ENCODE data around the gene EPB41L4B. TPM values are rescaled to one million over a fixed set of nuclear protein-coding genes. Genes with fewer than 3 reads are reported as not detected.

EPB41L4B gene
- total RNA-seq, 6 experiments from 2014 or later = 0.33 to 0.37 (median 0.35) TPM; not detected in 2

GRCh38 chr9:109273869-109274268 lies 47.0 kb downstream of the EPB41L4B start:
- H3K4me3 Mint-ChIP-seq = no peak overlapping the region
- TF ChIP-seq CTCF (IDR thresholded peaks at IDR 0.05) = no peak
- no peaks in the 10 kb centered on the region; the same call in 1 of the 2 replicates for H3K9me3 Mint-ChIP-seq
- peaks cover 46% of the 10 kb centered on the region for H3K27me3 Mint-ChIP-seq (ENCODE audit: insufficient read depth)
- H3K4me1 Mint-ChIP-seq (ENCODE audit: low read depth) = no peaks in the 10 kb centered on the region
- no peak overlapping the region for H3K27ac Mint-ChIP-seq
- H3K36me3 Mint-ChIP-seq (ENCODE audit: low read depth) = no peaks in the 10 kb centered on the region
- no peak for DNase-seq

DNA sequence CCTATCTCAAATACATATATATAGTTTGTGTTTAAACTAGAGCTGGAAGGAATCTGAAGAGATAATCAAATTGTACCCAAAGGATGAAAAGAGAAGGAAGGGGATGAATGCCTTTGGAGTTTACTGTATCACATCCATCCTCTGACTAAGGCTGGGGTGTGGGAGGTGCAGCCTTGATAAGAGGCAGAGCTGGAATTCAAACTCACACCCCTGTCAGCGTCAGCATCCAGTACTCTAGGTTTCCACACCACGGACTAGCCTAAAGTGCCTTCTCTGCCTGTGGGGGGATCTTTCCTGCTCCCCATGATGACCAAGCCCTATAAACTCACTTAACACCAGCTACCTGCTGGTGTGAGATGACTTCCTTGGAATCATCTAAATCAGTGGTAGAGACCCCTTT lies 48.1 kb downstream of the EPB41L4B start:
- DNase-seq = no peak
- TF ChIP-seq CTCF (IDR thresholded peaks at IDR 0.05) = no peak
- Mint-ChIP-seq H3K4me1 (ENCODE audit: low read depth) (no peaks in the 10 kb centered on the region), H3K4me3 (no peak overlapping the region), H3K27me3 (ENCODE audit: insufficient read depth) (peaks cover 36% of the 10 kb centered on the region), H3K27ac (no peak overlapping the region), H3K36me3 (ENCODE audit: low read depth) (no peaks in the 10 kb centered on the region), H3K9me3 (peaks cover under 1% of the 10 kb centered on the region)

GRCh38 chr9:109272045-109272444 lies 48.8 kb downstream of the EPB41L4B start:
- peaks cover 7% of the 10 kb centered on the region; the same call in 1 of the 2 replicates for H3K9me3 Mint-ChIP-seq
- TF ChIP-seq CTCF (IDR thresholded peaks at IDR 0.05) = no peak
- H3K27me3 Mint-ChIP-seq (ENCODE audit: insufficient read depth) = peaks cover 32% of the 10 kb centered on the region
- no peak for DNase-seq
- no peak overlapping the region for H3K4me3 Mint-ChIP-seq
- H3K27ac Mint-ChIP-seq = no peak overlapping the region
- peaks cover 7% of the 10 kb centered on the region for H3K36me3 Mint-ChIP-seq (ENCODE audit: low read depth)
- H3K4me1 Mint-ChIP-seq (ENCODE audit: low read depth) = no peaks in the 10 kb centered on the region

- DNase-seq = no peak
- H3K4me1 Mint-ChIP-seq (ENCODE audit: low read depth) = no peaks in the 10 kb centered on the region
- no peak for TF ChIP-seq CTCF (IDR thresholded peaks at IDR 0.05)
- peaks cover 9% of the 10 kb centered on the region; the same call in 1 of the 2 replicates for H3K9me3 Mint-ChIP-seq
- no peak overlapping the region for H3K27ac Mint-ChIP-seq
- peaks cover 32% of the 10 kb centered on the region for H3K27me3 Mint-ChIP-seq (ENCODE audit: insufficient read depth)
- H3K36me3 Mint-ChIP-seq (ENCODE audit: low read depth) = peaks cover 8% of the 10 kb centered on the region
- no peak overlapping the region for H3K4me3 Mint-ChIP-seq
Measured at GRCh38 chr9:109270971-109271925, 49.6 kb downstream of the EPB41L4B start.

DNA sequence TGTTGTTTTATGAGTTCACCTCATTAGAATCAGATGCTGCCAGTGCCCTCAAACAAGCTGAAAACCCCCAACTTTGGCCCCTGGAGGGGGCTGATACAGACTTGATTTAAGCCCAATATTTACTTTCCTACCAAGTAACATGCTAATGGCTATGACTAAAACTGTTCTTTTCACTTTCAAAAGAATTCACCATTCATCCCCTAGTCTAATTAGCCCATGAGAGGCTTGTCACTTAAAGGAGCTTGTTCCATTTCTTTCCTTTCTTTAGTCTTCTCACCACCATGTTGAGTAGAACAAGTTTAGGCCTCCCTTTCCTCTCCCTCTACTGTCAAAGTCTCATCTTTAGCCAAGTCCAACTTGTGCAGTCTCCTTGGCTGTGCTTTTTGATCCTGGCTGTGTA lies 50.4 kb downstream of the EPB41L4B start:
- no peak overlapping the region for H3K27ac Mint-ChIP-seq
- TF ChIP-seq CTCF (IDR thresholded peaks at IDR 0.05) = no peak
- peaks cover 9% of the 10 kb centered on the region; the same call in 1 of the 2 replicates for H3K9me3 Mint-ChIP-seq
- DNase-seq = no peak
- H3K4me3 Mint-ChIP-seq = no peak overlapping the region
- peaks cover 8% of the 10 kb centered on the region for H3K36me3 Mint-ChIP-seq (ENCODE audit: low read depth)
- H3K27me3 Mint-ChIP-seq (ENCODE audit: insufficient read depth) = peaks cover 34% of the 10 kb centered on the region
- no peaks in the 10 kb centered on the region for H3K4me1 Mint-ChIP-seq (ENCODE audit: low read depth)

Measured in HFFc6 (cell line).